ENCODE data around the gene EEPD1.

The EEPD1 gene

GRCh38 chr7:36186359-36187121 lies 33.5 kb downstream of the EEPD1 start:
- no peaks in the 10 kb centered on the region for H3K9me3 ChIP-seq (ENCODE audit: control insufficient read depth in 5 of 5, low read length in 5 of 5)
- H3K4me1 ChIP-seq (ENCODE audit: control insufficient read depth in 5 of 5, insufficient read depth in 5 of 5, low read length in 5 of 5), result peaks cover 8 to 51% (median 50%) of the 10 kb centered on the region in 5 donors
- H3K36me3 ChIP-seq (ENCODE audit: control insufficient read depth in 5 of 5, insufficient read depth in 5 of 5, low read length in 5 of 5), result no peaks in the 10 kb centered on the region
- H3K27me3 ChIP-seq (ENCODE audit: control insufficient read depth in 5 of 5, insufficient read depth in 4 of 5, low read length in 5 of 5), result no peaks in the 10 kb centered on the region
- H3K27ac ChIP-seq (ENCODE audit: low read depth, low read length), result peak overlapping the region; percentile 55
- H3K4me3 ChIP-seq (ENCODE audit: low read depth in 1 of 5, low read length in 5 of 5), result no peak overlapping the region
- H3K9ac ChIP-seq (ENCODE audit: low read length in 5 of 5), result no peak overlapping the region

GRCh38 chr7:36188266-36188665 lies 35.2 kb downstream of the EEPD1 start:
- Histone ChIP-seq H3K27ac (ENCODE audit: low read depth, low read length) (no peak overlapping the region), H3K36me3 (ENCODE audit: control insufficient read depth in 5 of 5, insufficient read depth in 5 of 5, low read length in 5 of 5) (peaks cover 0 to 3% (median 0%) of the 10 kb centered on the region in 5 donors), H3K27me3 (ENCODE audit: control insufficient read depth in 5 of 5, insufficient read depth in 4 of 5, low read length in 5 of 5) (no peaks in the 10 kb centered on the region), H3K4me1 (ENCODE audit: control insufficient read depth in 5 of 5, insufficient read depth in 5 of 5, low read length in 5 of 5) (peaks cover 2 to 56% (median 50%) of the 10 kb centered on the region in 5 donors), H3K9ac (ENCODE audit: low read length in 5 of 5) (no peak overlapping the region), H3K9me3 (ENCODE audit: control insufficient read depth in 5 of 5, low read length in 5 of 5) (no peaks in the 10 kb centered on the region), H3K4me3 (ENCODE audit: low read depth in 1 of 5, low read length in 5 of 5) (no peak overlapping the region)

GRCh38 chr7:36188906-36189305 lies 35.9 kb downstream of the EEPD1 start:
- Histone ChIP-seq H3K27me3 (ENCODE audit: control insufficient read depth in 5 of 5, insufficient read depth in 4 of 5, low read length in 5 of 5) (no peaks in the 10 kb centered on the region), H3K27ac (ENCODE audit: low read depth, low read length) (no peak overlapping the region), H3K4me1 (ENCODE audit: control insufficient read depth in 5 of 5, insufficient read depth in 5 of 5, low read length in 5 of 5) (peaks cover 2 to 57% (median 53%) of the 10 kb centered on the region in 5 donors), H3K9ac (ENCODE audit: low read length in 5 of 5) (no peak overlapping the region), H3K9me3 (ENCODE audit: control insufficient read depth in 5 of 5, low read length in 5 of 5) (no peaks in the 10 kb centered on the region), H3K36me3 (ENCODE audit: control insufficient read depth in 5 of 5, insufficient read depth in 5 of 5, low read length in 5 of 5) (peaks cover 0 to 5% (median under 1%) of the 10 kb centered on the region in 5 donors), H3K4me3 (ENCODE audit: low read depth in 1 of 5, low read length in 5 of 5) (no peak overlapping the region)

GRCh38 chr7:36190447-36191291 lies 37.6 kb downstream of the EEPD1 start:
- no peak overlapping the region for H3K9ac ChIP-seq (ENCODE audit: low read length in 5 of 5)
- no peak overlapping the region for H3K27ac ChIP-seq (ENCODE audit: low read depth, low read length)
- H3K4me3 ChIP-seq (ENCODE audit: low read depth in 1 of 5, low read length in 5 of 5), result no peak overlapping the region
- no peaks in the 10 kb centered on the region for H3K27me3 ChIP-seq (ENCODE audit: control insufficient read depth in 5 of 5, insufficient read depth in 4 of 5, low read length in 5 of 5)
- H3K9me3 ChIP-seq (ENCODE audit: control insufficient read depth in 5 of 5, low read length in 5 of 5), result no peaks in the 10 kb centered on the region
- H3K4me1 ChIP-seq (ENCODE audit: control insufficient read depth in 5 of 5, insufficient read depth in 5 of 5, low read length in 5 of 5), result peaks cover 2 to 57% (median 48%) of the 10 kb centered on the region in 5 donors
- peaks cover 0 to 11% (median 3%) of the 10 kb centered on the region in 5 donors for H3K36me3 ChIP-seq (ENCODE audit: control insufficient read depth in 5 of 5, insufficient read depth in 5 of 5, low read length in 5 of 5)

GRCh38 chr7:36191292-36191920 lies 38.4 kb downstream of the EEPD1 start:
- Histone ChIP-seq H3K27me3 (ENCODE audit: control insufficient read depth in 5 of 5, insufficient read depth in 4 of 5, low read length in 5 of 5) (no peaks in the 10 kb centered on the region), H3K9ac (ENCODE audit: low read length in 5 of 5) (no peak overlapping the region), H3K27ac (ENCODE audit: low read depth, low read length) (no peak overlapping the region), H3K4me1 (ENCODE audit: control insufficient read depth in 5 of 5, insufficient read depth in 5 of 5, low read length in 5 of 5) (peaks cover 2 to 52% (median 42%) of the 10 kb centered on the region in 5 donors), H3K4me3 (ENCODE audit: low read depth in 1 of 5, low read length in 5 of 5) (peak overlapping the region in 1 of 5 donors; percentile 8), H3K36me3 (ENCODE audit: control insufficient read depth in 5 of 5, insufficient read depth in 5 of 5, low read length in 5 of 5) (peaks cover 0 to 11% (median 3%) of the 10 kb centered on the region in 5 donors), H3K9me3 (ENCODE audit: control insufficient read depth in 5 of 5, low read length in 5 of 5) (no peaks in the 10 kb centered on the region)

- peaks cover 0 to 11% (median 3%) of the 10 kb centered on the region in 5 donors for H3K36me3 ChIP-seq (ENCODE audit: control insufficient read depth in 5 of 5, insufficient read depth in 5 of 5, low read length in 5 of 5)
- no peak overlapping the region for H3K4me3 ChIP-seq (ENCODE audit: low read depth in 1 of 5, low read length in 5 of 5)
- H3K9me3 ChIP-seq (ENCODE audit: control insufficient read depth in 5 of 5, low read length in 5 of 5), result no peaks in the 10 kb centered on the region
- no peaks in the 10 kb centered on the region for H3K27me3 ChIP-seq (ENCODE audit: control insufficient read depth in 5 of 5, insufficient read depth in 4 of 5, low read length in 5 of 5)
- H3K27ac ChIP-seq (ENCODE audit: low read depth, low read length), result peak overlapping the region; percentile 44
- peaks cover 2 to 45% (median 36%) of the 10 kb centered on the region in 5 donors for H3K4me1 ChIP-seq (ENCODE audit: control insufficient read depth in 5 of 5, insufficient read depth in 5 of 5, low read length in 5 of 5)
- no peak overlapping the region for H3K9ac ChIP-seq (ENCODE audit: low read length in 5 of 5)
Observed at GRCh38 chr7:36192053-36192824, 39.2 kb downstream of the EEPD1 start.

GRCh38 chr7:36192877-36193276 lies 39.8 kb downstream of the EEPD1 start:
- no peak overlapping the region for H3K9ac ChIP-seq (ENCODE audit: low read length in 5 of 5)

GRCh38 chr7:36198854-36199266 lies 45.8 kb downstream of the EEPD1 start:
- H3K9ac ChIP-seq (ENCODE audit: low read length in 5 of 5), result peak overlapping the region in 1 of 5 donors; percentile 37
- H3K27me3 ChIP-seq (ENCODE audit: control insufficient read depth in 5 of 5, insufficient read depth in 4 of 5, low read length in 5 of 5), result no peaks in the 10 kb centered on the region
- H3K4me3 ChIP-seq (ENCODE audit: low read depth in 1 of 5, low read length in 5 of 5), result no peak overlapping the region

More at GRCh38 chr7:36192877-36193276, 39.8 kb downstream of the EEPD1 start:
- H3K9me3 ChIP-seq (ENCODE audit: control insufficient read depth in 5 of 5, low read length in 5 of 5), result no peaks in the 10 kb centered on the region
- peaks cover 0 to 11% (median 3%) of the 10 kb centered on the region in 5 donors for H3K36me3 ChIP-seq (ENCODE audit: control insufficient read depth in 5 of 5, insufficient read depth in 5 of 5, low read length in 5 of 5)
- H3K27ac ChIP-seq (ENCODE audit: low read depth, low read length), result peak overlapping the region; percentile 44
- no peaks in the 10 kb centered on the region for H3K27me3 ChIP-seq (ENCODE audit: control insufficient read depth in 5 of 5, insufficient read depth in 4 of 5, low read length in 5 of 5)
- peaks cover 2 to 44% (median 36%) of the 10 kb centered on the region in 5 donors for H3K4me1 ChIP-seq (ENCODE audit: control insufficient read depth in 5 of 5, insufficient read depth in 5 of 5, low read length in 5 of 5)
- no peak overlapping the region for H3K4me3 ChIP-seq (ENCODE audit: low read depth in 1 of 5, low read length in 5 of 5)

GRCh38 chr7:36199329-36199728 lies 46.3 kb downstream of the EEPD1 start:
- Histone ChIP-seq H3K9ac (ENCODE audit: low read length in 5 of 5) (no peak overlapping the region), H3K4me3 (ENCODE audit: low read depth in 1 of 5, low read length in 5 of 5) (no peak overlapping the region), H3K27ac (ENCODE audit: low read depth, low read length) (peak overlapping the region; percentile 44), H3K9me3 (ENCODE audit: control insufficient read depth in 5 of 5, low read length in 5 of 5) (no peaks in the 10 kb centered on the region), H3K36me3 (ENCODE audit: control insufficient read depth in 5 of 5, insufficient read depth in 5 of 5, low read length in 5 of 5) (peaks cover 0 to 8% (median 0%) of the 10 kb centered on the region in 5 donors), H3K4me1 (ENCODE audit: control insufficient read depth in 5 of 5, insufficient read depth in 5 of 5, low read length in 5 of 5) (peaks cover 5 to 36% (median 26%) of the 10 kb centered on the region in 5 donors), H3K27me3 (ENCODE audit: control insufficient read depth in 5 of 5, insufficient read depth in 4 of 5, low read length in 5 of 5) (no peaks in the 10 kb centered on the region)

More at GRCh38 chr7:36198854-36199266, 45.8 kb downstream of the EEPD1 start:
- H3K27ac ChIP-seq (ENCODE audit: low read depth, low read length), result peak overlapping the region; percentile 44
- H3K36me3 ChIP-seq (ENCODE audit: control insufficient read depth in 5 of 5, insufficient read depth in 5 of 5, low read length in 5 of 5), result peaks cover 0 to 11% (median 4%) of the 10 kb centered on the region in 5 donors
- no peaks in the 10 kb centered on the region for H3K9me3 ChIP-seq (ENCODE audit: control insufficient read depth in 5 of 5, low read length in 5 of 5)
- H3K4me1 ChIP-seq (ENCODE audit: control insufficient read depth in 5 of 5, insufficient read depth in 5 of 5, low read length in 5 of 5), result peaks cover 5 to 32% (median 25%) of the 10 kb centered on the region in 5 donors
